Activated naive CD4-positive, alpha-beta T cell treated with anti-CD3 and anti-CD28 coated beads, Interleukin-2, amount 10 ng/mL, durations not matched to agents 7 days and 5 days (primary cell): ENCODE results near the gene ABHD17B.

Experiments
- CTCF ChIA-PET: fragments of 350-600 bp; sonication (Branson Sonifier 250); formaldehyde crosslinking; loops from one replicate; lab custom pipeline; 2021; ENCODE audit warnings: antibody characterized with exemption; lab: Charles Lee
- DNase-seq: peaks from one replicate; pipeline ENCODE4 v3.0.0-alpha.2; 2020
- H3K27ac Mint-ChIP-seq: one replicate; pipeline ENCODE4 v1.8.0; 2021; ENCODE audit warnings: mild to moderate bottlenecking, moderate library complexity, mixed read lengths
- H3K27me3 Mint-ChIP-seq: one replicate; pipeline ENCODE4 v1.8.0; 2021; ENCODE audit warnings: mild to moderate bottlenecking, mixed read lengths
- H3K36me3 Mint-ChIP-seq: one replicate; pipeline ENCODE4 v1.8.0; 2021; ENCODE audit warnings: mixed read lengths
- H3K4me1 Mint-ChIP-seq: one replicate; pipeline ENCODE4 v1.8.0; 2021; ENCODE audit warnings: mixed read lengths
- H3K4me3 Mint-ChIP-seq: one replicate; pipeline ENCODE4 v1.8.0; 2021; ENCODE audit warnings: mild to moderate bottlenecking, moderate library complexity, mixed read lengths
- H3K9me3 Mint-ChIP-seq: one replicate; pipeline ENCODE4 v1.8.0; 2021; ENCODE audit warnings: mixed read lengths

ABHD17B gene

DNA sequence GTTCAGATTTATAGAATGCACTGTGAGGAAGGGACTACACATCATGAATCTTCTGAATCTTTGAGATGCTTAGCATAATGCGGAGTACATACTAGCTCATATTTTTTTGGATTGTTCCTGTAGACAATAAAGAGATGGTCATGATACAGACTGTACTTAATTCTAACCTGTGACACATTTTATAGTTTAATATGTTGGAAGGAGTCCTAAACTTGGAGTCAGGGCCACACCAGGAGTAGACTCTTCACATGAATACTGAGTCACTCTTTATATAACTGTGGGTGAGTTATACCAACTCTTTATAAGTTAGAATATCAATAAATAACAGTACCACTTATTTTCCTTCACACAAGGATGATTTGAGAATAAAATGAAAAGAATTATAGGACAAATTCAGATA lies 17.4 kb upstream of the ABHD17B start:
- CTCF ChIA-PET: no interaction called here
- Mint-ChIP-seq H3K4me3 (no peak overlapping the region), H3K36me3 (peaks cover 13% of the 10 kb centered on the region), H3K9me3 (no peaks in the 10 kb centered on the region), H3K27ac (no peak overlapping the region), H3K27me3 (no peaks in the 10 kb centered on the region), H3K4me1 (no peaks in the 10 kb centered on the region)
- DNase-seq: no peak

DNA sequence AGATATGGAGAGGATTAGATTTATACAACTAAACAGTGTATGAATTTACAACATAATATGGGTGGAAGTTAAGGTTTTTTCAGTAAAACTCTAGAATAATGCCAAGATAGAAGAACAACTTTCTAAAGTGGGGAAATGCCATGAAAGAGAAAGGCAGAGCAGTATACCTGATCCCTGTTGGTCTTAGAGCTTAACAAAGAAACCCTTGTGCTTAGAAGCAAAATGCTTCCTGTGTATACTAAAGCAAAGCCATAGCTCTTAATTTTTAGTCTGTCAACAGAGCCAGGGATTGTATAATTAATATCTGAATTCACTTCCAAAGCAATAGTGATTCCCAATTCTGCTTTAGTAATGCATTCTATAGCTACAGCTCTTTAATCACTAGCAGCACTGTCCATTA lies 14.8 kb upstream of the ABHD17B start:
- CTCF ChIA-PET: interaction anchor here (0.7 to 1.0 kb wide), 3 partner anchors 34 to 652 kb away, joined by 3 read pairs; no protein-coding TSS in a partner anchor
- DNase-seq: no peak
- no peak overlapping the region for H3K27ac Mint-ChIP-seq
- peaks cover 18% of the 10 kb centered on the region for H3K36me3 Mint-ChIP-seq
- H3K27me3 Mint-ChIP-seq: no peaks in the 10 kb centered on the region
- H3K4me1 Mint-ChIP-seq: no peaks in the 10 kb centered on the region
- H3K9me3 Mint-ChIP-seq: no peaks in the 10 kb centered on the region
- H3K4me3 Mint-ChIP-seq: no peak overlapping the region

DNA sequence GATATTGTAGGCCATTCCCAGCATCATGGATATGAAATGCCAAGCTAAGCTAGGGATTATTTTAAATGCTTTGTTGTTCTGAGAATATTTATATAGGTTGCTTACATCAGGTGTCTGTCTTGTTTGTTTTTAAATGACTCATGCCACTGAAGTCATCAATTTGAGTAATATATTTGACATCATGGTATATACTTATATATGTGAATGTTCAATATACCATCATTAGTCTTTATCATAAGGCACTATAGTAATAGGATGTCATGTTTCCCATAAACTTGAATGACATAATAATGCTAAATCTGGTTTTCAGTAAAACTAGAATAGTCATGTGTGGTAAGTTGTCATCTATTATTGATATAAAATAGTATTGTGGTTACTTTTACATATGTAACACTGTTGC lies 13.6 kb upstream of the ABHD17B start:
- no peaks in the 10 kb centered on the region for H3K27me3 Mint-ChIP-seq
- no peaks in the 10 kb centered on the region for H3K4me1 Mint-ChIP-seq
- CTCF ChIA-PET: no interaction called here
- no peak overlapping the region for H3K4me3 Mint-ChIP-seq
- no peaks in the 10 kb centered on the region for H3K9me3 Mint-ChIP-seq
- H3K36me3 Mint-ChIP-seq: peaks cover 18% of the 10 kb centered on the region
- no peak overlapping the region for H3K27ac Mint-ChIP-seq
- DNase-seq: no peak

DNA sequence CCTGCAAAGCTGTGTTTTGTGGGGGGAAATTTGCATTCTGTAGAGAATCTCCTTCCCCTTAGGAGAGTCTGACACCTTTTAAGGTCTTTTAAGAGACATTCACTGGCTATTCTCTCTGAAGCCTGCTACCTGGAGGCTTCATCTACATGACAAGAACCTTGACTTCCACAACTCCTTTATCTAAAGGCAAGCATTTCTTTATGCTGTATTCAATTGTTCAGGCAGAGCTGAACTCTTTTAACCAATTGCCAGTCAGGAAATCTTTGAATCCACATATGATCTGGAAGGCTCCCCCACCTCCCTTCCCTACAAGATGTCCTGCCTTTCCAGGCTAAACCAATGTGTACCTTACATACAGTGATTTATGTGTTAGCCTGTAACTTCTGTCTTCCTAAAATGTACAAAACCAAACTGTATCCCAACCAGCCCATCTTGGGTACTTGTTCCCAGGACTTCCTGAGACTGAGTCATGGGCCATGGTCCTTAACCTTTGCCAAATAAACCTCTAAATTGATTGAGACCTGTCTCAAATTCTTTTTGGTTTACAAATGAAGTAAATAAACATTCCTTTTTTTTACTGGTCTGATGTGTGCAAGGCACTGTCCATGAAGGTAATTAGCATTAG lies 10.3 kb upstream of the ABHD17B start:
- H3K9me3 Mint-ChIP-seq: no peaks in the 10 kb centered on the region
- peaks cover 24% of the 10 kb centered on the region for H3K36me3 Mint-ChIP-seq
- no peak for DNase-seq
- CTCF ChIA-PET: interaction anchor here (0.6 to 0.8 kb wide), 2 partner anchors 17 to 204 kb away, joined by 3 to 4 read pairs; no protein-coding TSS in a partner anchor
- H3K27ac Mint-ChIP-seq: no peak overlapping the region
- no peaks in the 10 kb centered on the region for H3K4me1 Mint-ChIP-seq
- no peak overlapping the region for H3K4me3 Mint-ChIP-seq
- no peaks in the 10 kb centered on the region for H3K27me3 Mint-ChIP-seq

DNA sequence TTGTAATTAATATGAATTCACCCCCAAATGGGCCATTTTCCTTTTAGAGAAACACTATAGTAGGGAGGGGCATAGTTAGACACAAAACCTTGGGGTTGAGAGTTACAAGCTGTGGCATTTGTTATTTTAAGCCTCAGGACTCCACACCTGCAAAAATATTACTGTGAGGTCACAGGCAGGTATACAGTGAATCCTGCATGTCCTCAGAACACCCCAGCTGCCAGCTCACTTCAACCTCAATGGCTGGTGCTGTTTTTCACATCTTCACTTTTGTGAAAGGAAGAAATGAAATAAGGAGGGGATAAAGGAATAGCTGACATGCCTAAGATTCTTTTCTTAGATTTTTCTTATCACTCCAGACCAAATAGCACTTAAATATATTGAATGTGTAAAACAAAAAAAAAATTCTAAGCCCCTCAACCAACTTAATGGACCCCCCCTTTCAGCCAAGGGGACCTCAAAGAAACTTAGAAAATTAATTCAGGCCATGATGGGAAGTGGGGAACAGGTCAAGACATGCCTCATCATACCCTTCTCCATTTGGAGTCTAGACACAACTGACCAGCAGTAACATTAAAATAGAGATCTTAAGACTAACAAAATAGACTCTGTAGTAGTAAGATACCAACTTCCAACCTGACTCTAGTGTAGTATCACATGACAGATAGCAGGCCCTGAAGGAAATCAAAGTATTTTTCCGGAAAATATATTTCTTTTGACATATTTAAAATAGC lies 9.6 kb upstream of the ABHD17B start:
- Mint-ChIP-seq H3K36me3 (peaks cover 23% of the 10 kb centered on the region), H3K4me3 (no peak overlapping the region), H3K27me3 (no peaks in the 10 kb centered on the region), H3K27ac (no peak overlapping the region), H3K9me3 (no peaks in the 10 kb centered on the region), H3K4me1 (no peaks in the 10 kb centered on the region)
- CTCF ChIA-PET: interaction anchor here (0.6 to 0.8 kb wide), 2 partner anchors 18 to 203 kb away, joined by 3 to 4 read pairs; no protein-coding TSS in a partner anchor
- no peak for DNase-seq

DNA sequence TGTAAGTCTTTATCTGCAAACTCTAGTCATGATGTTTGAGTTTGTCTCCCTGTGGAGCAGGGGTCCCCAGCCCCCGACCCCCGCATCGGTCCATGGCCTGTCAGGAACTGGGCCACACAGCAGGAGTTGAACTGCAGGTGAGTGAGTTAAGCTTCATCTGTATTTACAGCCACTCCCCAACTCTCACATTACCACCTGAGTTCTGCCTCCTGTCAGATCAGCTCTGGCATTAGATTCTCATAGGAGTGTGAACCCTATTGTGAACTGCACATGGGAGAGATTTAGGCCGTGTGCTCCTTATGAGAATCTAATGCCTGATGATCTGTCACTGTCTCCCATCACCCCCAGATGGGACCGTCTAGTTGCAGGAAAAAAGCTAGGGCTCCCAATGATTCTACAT lies 7.4 kb upstream of the ABHD17B start:
- H3K9me3 Mint-ChIP-seq: no peaks in the 10 kb centered on the region
- H3K4me3 Mint-ChIP-seq: no peak overlapping the region
- H3K4me1 Mint-ChIP-seq: peaks cover 13% of the 10 kb centered on the region
- CTCF ChIA-PET: no interaction called here
- no peak for DNase-seq
- no peaks in the 10 kb centered on the region for H3K27me3 Mint-ChIP-seq
- no peak overlapping the region for H3K27ac Mint-ChIP-seq
- peaks cover 21% of the 10 kb centered on the region for H3K36me3 Mint-ChIP-seq

DNA sequence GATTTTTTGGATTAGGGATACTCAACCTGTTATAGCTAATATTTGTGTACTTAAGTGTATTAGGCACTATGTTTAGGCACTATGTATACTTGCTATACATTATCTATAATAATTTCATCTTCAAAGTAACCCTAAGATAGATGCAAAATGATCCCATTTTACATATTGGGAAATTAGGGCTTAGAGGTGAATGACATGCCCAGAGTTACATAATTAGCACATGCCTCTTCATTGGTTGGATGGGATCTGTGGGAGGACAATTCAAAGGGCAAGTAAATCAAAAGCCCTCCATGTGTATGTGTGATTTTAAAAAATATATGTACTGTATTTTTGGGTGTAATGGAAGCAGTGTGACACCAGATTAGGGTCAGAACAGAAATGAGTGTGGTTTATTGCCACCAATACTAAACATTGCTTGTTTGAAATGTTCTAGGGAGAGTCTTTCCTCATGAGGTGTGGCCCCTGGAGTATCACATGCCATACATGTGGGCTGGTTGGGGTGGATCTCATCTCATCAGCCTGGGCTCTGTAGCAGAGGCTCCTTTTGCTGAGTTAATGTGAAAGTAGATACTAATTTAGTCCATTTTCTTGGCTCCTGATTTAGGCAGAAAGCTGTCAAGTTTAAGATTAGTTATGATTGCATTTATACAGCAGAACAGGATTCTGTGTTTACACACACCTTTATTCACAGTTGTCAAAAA lies 6.0 kb upstream of the ABHD17B start:
- H3K4me1 Mint-ChIP-seq: peaks cover 27% of the 10 kb centered on the region
- peaks cover 14% of the 10 kb centered on the region for H3K36me3 Mint-ChIP-seq
- DNase-seq: no peak
- no peak overlapping the region for H3K27ac Mint-ChIP-seq
- CTCF ChIA-PET: interaction anchor here (1.5 kb wide), 1 partner anchor 108 kb away, joined by 4 read pairs; no protein-coding TSS in a partner anchor
- no peaks in the 10 kb centered on the region for H3K27me3 Mint-ChIP-seq
- H3K9me3 Mint-ChIP-seq: no peaks in the 10 kb centered on the region
- no peak overlapping the region for H3K4me3 Mint-ChIP-seq

DNA sequence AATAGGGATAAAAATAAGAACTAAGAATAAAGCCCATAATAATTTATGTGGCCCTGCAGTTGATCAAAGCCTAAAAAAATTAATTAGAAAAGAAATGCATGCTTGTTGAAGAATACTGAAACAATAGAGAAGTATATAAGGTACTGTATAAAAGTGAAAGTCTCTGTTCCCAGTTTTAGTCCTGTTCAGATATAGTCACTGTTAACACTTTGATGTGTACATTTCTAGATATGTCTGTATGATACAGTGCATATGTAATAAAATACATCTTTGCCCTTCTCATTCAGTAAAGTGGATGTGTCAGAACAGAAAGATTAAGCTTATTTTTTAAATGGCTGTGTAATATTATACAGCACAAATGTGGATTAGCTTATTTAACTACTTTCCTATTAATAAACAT lies 4.5 kb upstream of the ABHD17B start:
- CTCF ChIA-PET: no interaction called here
- Mint-ChIP-seq H3K27me3 (no peaks in the 10 kb centered on the region), H3K9me3 (no peaks in the 10 kb centered on the region), H3K36me3 (peaks cover 16% of the 10 kb centered on the region), H3K4me1 (peaks cover 34% of the 10 kb centered on the region), H3K27ac (no peak overlapping the region), H3K4me3 (no peak overlapping the region)
- DNase-seq: no peak

DNA sequence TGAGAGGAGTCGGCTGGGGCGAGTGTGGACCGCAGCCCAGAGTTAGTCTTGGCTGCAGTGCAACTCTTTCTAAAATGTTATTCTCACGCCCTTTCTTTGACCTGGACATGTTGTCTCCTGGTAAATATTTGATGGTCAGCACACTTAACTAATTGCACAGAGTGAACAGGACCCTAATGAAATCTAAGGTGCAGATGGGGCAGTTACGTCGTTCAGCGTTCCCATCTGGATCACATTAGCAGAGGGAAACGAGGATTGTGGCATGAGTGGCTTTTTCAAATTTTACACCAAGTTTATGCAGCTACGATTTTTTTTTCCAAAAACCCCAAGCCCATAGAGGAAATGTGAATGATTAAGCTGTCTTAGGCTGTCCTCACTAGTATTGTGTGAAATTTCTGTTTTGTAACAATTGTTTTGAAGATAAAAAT lies 929 bp upstream of the ABHD17B start:
- Mint-ChIP-seq H3K9me3 (no peaks in the 10 kb centered on the region), H3K36me3 (peaks cover 8% of the 10 kb centered on the region), H3K27ac (peak overlapping the region; percentile 99), H3K27me3 (no peaks in the 10 kb centered on the region), H3K4me3 (peak overlapping the region; percentile 100), H3K4me1 (peaks cover 63% of the 10 kb centered on the region)
- CTCF ChIA-PET: interaction anchor here (1.0 to 1.8 kb wide), 2 partner anchors 64 to 105 kb away, joined by 4 read pairs; no protein-coding TSS in a partner anchor
- no peak for DNase-seq

DNA sequence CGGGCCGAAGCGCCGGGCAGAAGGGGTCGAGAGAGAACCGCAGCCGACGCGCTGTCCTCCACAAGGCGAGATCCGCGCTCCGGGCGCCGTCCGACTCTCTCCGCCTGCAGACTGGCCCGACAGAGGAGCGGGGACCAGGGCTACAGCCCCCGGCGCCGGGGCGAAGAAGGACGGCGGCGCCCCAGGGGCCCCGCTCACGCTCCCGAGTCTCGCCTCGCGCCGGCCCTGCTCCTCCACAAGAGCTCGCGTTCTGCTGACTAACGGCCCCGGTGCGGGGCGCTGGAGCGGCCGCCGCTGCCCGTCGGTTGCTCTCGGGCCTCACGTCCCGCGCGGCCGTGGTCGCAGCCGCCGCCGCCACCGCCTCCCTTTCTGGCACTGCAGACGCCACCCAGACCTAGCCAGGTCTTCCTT lies 338 bp downstream of the ABHD17B start:
- H3K9me3 Mint-ChIP-seq: no peaks in the 10 kb centered on the region
- no peaks in the 10 kb centered on the region for H3K27me3 Mint-ChIP-seq
- CTCF ChIA-PET: interaction anchor here (0.9 kb wide), 1 partner anchor 14 kb away, joined by 3 read pairs; no protein-coding TSS in a partner anchor
- H3K36me3 Mint-ChIP-seq: peaks cover 13% of the 10 kb centered on the region
- H3K27ac Mint-ChIP-seq: peak overlapping the region; percentile 99
- H3K4me1 Mint-ChIP-seq: peaks cover 64% of the 10 kb centered on the region
- DNase-seq: no peak
- H3K4me3 Mint-ChIP-seq: peak overlapping the region; percentile 100

DNA sequence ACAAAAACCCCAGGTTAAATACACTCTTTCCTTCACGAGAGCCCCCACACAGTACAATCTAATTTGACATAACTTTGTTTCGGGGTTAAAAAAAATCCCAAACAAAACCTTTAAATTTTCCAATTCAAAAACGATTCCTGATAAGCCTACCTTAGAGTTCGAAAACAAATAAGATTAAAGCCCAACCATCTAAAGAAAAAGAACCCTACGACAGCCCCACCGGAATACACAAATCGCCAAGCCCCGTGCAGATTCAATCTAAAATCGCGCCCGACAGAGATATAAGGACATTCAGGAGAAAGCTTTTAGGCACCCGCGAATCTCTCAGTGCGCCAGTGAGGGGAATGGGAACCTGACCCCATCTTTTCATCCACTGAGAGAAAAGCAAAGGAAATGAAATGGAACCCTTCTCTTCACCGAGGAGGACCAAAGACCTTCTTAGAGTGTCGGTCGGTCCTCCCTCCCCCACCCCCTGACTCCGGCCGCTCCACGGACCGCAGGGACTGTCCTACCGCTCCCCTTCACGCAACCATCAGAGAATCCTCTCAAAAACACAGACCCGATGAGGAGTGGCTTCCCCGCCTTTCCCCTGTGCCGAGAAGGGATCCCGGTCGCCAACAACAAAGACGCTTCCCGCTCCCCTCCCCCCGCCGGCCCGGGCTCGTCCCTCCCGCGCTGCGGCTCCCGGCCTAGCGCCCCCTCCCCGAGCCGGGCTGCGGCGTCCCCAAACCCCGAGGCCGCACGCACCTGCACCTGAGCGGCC lies 925 bp downstream of the ABHD17B start:
- peaks cover 17% of the 10 kb centered on the region for H3K36me3 Mint-ChIP-seq
- H3K4me1 Mint-ChIP-seq: peaks cover 64% of the 10 kb centered on the region
- CTCF ChIA-PET: no interaction called here
- no peaks in the 10 kb centered on the region for H3K27me3 Mint-ChIP-seq
- peak; percentile 64 for DNase-seq
- H3K4me3 Mint-ChIP-seq: peak overlapping the region; percentile 100
- H3K9me3 Mint-ChIP-seq: no peaks in the 10 kb centered on the region
- H3K27ac Mint-ChIP-seq: peak overlapping the region; percentile 99

DNA sequence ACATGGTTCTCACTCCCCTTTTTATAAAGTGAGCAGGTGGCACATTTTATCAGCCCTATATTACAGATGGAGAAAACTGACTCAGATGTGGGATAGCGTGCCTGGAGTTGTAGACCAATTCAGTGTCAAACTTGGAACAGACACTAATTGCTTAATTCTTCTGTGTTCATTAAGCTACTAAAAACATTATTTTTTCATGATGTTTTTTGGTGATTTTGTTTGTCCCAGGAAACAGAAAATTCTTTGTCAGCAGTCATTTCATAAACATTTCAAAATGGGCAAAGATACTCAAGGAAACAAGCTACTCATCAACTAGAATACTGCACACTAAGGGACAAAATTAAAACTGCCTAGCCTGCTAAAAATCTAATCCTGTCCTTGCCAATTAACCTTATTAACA lies 2.2 kb downstream of the ABHD17B start:
- CTCF ChIA-PET: no interaction called here
- H3K27ac Mint-ChIP-seq: peak overlapping the region; percentile 82
- H3K4me1 Mint-ChIP-seq: peaks cover 65% of the 10 kb centered on the region

DNA sequence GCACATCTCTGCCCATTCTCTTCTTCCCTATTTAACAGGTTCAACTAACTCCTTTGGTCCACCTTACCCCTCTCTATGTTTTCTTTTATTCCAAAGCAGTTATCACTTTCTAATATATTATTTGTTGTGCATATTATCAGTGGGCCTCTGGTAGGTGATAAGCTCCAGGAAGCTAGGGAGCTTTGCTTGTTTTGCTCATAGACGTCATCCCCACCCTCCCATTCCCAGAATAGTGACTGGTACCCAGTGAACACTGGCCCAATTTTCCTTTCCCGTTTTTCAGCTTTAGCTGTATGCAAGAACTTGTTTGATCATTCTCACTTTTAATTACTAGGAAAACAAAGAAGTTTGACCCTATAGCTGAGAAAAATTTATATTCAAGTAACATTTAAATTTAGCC lies 6.9 kb downstream of the ABHD17B start:
- no peaks in the 10 kb centered on the region for H3K27me3 Mint-ChIP-seq
- CTCF ChIA-PET: no interaction called here
- no peak overlapping the region for H3K4me3 Mint-ChIP-seq
- peaks cover 25% of the 10 kb centered on the region for H3K36me3 Mint-ChIP-seq
- no peak overlapping the region for H3K27ac Mint-ChIP-seq
- no peaks in the 10 kb centered on the region for H3K9me3 Mint-ChIP-seq
- peaks cover 66% of the 10 kb centered on the region for H3K4me1 Mint-ChIP-seq
- DNase-seq: no peak

More for the DNA sequence above, 2.2 kb downstream of the ABHD17B start:
- DNase-seq: no peak
- no peaks in the 10 kb centered on the region for H3K27me3 Mint-ChIP-seq
- H3K9me3 Mint-ChIP-seq: no peaks in the 10 kb centered on the region
- peak overlapping the region; percentile 100 for H3K4me3 Mint-ChIP-seq
- peaks cover 23% of the 10 kb centered on the region for H3K36me3 Mint-ChIP-seq
